ENCODE data around the gene BLTP1.

The BLTP1 gene

GRCh38 chr4:122170775-122171174, 18.6 kb downstream of the BLTP1 start:
- Histone ChIP-seq H3K9ac (ENCODE audit: low read length) (no peak overlapping the region), H3K9me3 (ENCODE audit: low read length) (no peaks in the 10 kb centered on the region), H3K4me1 (ENCODE audit: insufficient read depth, low read length, severe bottlenecking) (no peaks in the 10 kb centered on the region), H4K20me1 (ENCODE audit: insufficient read depth, low read length) (no peaks in the 10 kb centered on the region), H3K4me2 (ENCODE audit: low read length) (no peak overlapping the region), H3F3A (ENCODE audit: insufficient read depth, low read length) (no peaks in the 10 kb centered on the region), H3K27ac (ENCODE audit: low read depth, low read length, poor library complexity, severe bottlenecking) (no peak overlapping the region), H3K36me3 (ENCODE audit: insufficient read depth, low read length) (no peaks in the 10 kb centered on the region), H3K27me3 (ENCODE audit: insufficient read depth, low read length) (no peaks in the 10 kb centered on the region), H2AFZ (ENCODE audit: low read length) (no peak overlapping the region), H3K79me2 (ENCODE audit: insufficient read depth, low read length) (no peaks in the 10 kb centered on the region), H3K4me3 (ENCODE audit: low read depth, low read length, poor library complexity, severe bottlenecking) (no peak overlapping the region), H3K9me2 (ENCODE audit: low read depth, low read length) (no peaks in the 10 kb centered on the region)
- TF ChIP-seq CTCF (IDR thresholded peaks at IDR 0.05; ENCODE audit: low read length) (no peak), EZH2 (IDR thresholded peaks at IDR 0.05; ENCODE audit: borderline replicate concordance, low read length) (no peak)

- H3K27ac ChIP-seq (ENCODE audit: low read depth, low read length, poor library complexity, severe bottlenecking), result no peak overlapping the region
- TF ChIP-seq CTCF (IDR thresholded peaks at IDR 0.05; ENCODE audit: low read length), result no peak
- TF ChIP-seq EZH2 (IDR thresholded peaks at IDR 0.05; ENCODE audit: borderline replicate concordance, low read length), result no peak
- H3K79me2 ChIP-seq (ENCODE audit: insufficient read depth, low read length), result no peaks in the 10 kb centered on the region
These were observed 19.2 kb downstream of the BLTP1 start for GRCh38 chr4:122171323-122171722.

GRCh38 chr4:122172266-122172665, 20.1 kb downstream of the BLTP1 start:
- no peak for TF ChIP-seq EZH2 (IDR thresholded peaks at IDR 0.05; ENCODE audit: borderline replicate concordance, low read length)
- no peak for TF ChIP-seq CTCF (IDR thresholded peaks at IDR 0.05; ENCODE audit: low read length)
- H3K27me3 ChIP-seq (ENCODE audit: insufficient read depth, low read length), result no peaks in the 10 kb centered on the region
- H3K9me2 ChIP-seq (ENCODE audit: low read depth, low read length), result no peaks in the 10 kb centered on the region
- no peak overlapping the region for H3K9ac ChIP-seq (ENCODE audit: low read length)
- H4K20me1 ChIP-seq (ENCODE audit: insufficient read depth, low read length), result no peaks in the 10 kb centered on the region
- H3K4me1 ChIP-seq (ENCODE audit: insufficient read depth, low read length, severe bottlenecking), result no peaks in the 10 kb centered on the region
- H2AFZ ChIP-seq (ENCODE audit: low read length), result no peak overlapping the region
- H3K4me3 ChIP-seq (ENCODE audit: low read depth, low read length, poor library complexity, severe bottlenecking), result no peak overlapping the region
- H3K4me2 ChIP-seq (ENCODE audit: low read length), result no peak overlapping the region
- H3K9me3 ChIP-seq (ENCODE audit: low read length), result no peaks in the 10 kb centered on the region
- no peak overlapping the region for H3K27ac ChIP-seq (ENCODE audit: low read depth, low read length, poor library complexity, severe bottlenecking)
- H3K36me3 ChIP-seq (ENCODE audit: insufficient read depth, low read length), result peaks cover 7% of the 10 kb centered on the region; the same call in 1 of the 2 replicates
- H3K79me2 ChIP-seq (ENCODE audit: insufficient read depth, low read length), result no peaks in the 10 kb centered on the region
- H3F3A ChIP-seq (ENCODE audit: insufficient read depth, low read length), result no peaks in the 10 kb centered on the region

More at GRCh38 chr4:122171323-122171722, 19.2 kb downstream of the BLTP1 start:
- Histone ChIP-seq H3F3A (ENCODE audit: insufficient read depth, low read length) (no peaks in the 10 kb centered on the region), H3K9me3 (ENCODE audit: low read length) (no peaks in the 10 kb centered on the region), H3K36me3 (ENCODE audit: insufficient read depth, low read length) (no peaks in the 10 kb centered on the region), H3K4me2 (ENCODE audit: low read length) (no peak overlapping the region), H2AFZ (ENCODE audit: low read length) (no peak overlapping the region), H3K9me2 (ENCODE audit: low read depth, low read length) (no peaks in the 10 kb centered on the region), H3K4me1 (ENCODE audit: insufficient read depth, low read length, severe bottlenecking) (no peaks in the 10 kb centered on the region), H3K27me3 (ENCODE audit: insufficient read depth, low read length) (no peaks in the 10 kb centered on the region), H3K9ac (ENCODE audit: low read length) (no peak overlapping the region), H4K20me1 (ENCODE audit: insufficient read depth, low read length) (no peaks in the 10 kb centered on the region), H3K4me3 (ENCODE audit: low read depth, low read length, poor library complexity, severe bottlenecking) (no peak overlapping the region)

All from OCI-LY1 (cell line).